Stimulated activated CD8-positive, alpha-beta memory T cell treated with anti-CD3 and anti-CD28 coated beads, Interleukin-2, amount 100 ng/mL, for 1 hour (primary cell): ENCODE results near the gene DNAH6.

ENCODE experiments used
- DNase-seq, 2 donors: peaks; one replicate each; pipeline ENCODE4 v3.0.0-alpha.2; 2020; ENCODE audit warnings: low read depth in 2 of 2

DNAH6 gene

DNA sequence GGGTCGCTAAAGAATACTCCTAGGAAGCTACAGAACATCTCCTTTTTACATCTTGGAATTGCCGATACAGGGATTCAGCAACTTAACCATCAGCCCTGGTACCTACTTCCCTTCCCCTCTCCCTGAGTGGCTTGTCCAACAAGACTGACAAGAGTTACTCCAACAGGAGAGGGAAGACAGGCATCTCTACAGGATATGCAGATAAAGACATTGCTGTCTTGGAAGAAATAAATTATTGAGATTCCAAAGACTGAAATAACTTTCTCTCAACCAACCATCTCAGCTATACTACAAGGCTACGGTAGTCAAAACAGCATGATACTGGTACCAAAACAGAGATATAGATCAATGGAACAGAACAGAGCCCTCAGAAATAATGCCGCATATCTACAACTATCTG lies 277.3 kb downstream of the DNAH6 start:
- DNase-seq = no peak

DNA sequence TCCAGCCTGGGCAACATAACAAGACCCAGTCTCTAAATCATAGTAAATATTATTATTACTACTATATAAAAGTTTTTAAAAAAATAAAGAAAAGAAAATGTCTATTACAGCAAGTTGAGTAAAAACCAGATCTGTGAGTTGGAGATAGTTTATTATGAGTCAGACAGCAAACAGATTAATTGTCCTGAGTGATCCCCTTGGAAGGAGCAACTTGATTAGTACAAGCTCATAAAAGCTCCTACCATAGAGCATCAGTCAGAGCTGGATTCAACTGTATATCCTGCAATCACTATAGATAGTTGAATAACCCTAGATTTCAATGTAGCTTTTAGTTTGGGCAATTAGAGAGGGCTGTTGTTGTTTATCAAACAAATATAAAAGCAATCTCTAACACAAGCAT lies 280.5 kb downstream of the DNAH6 start:
- no peak for DNase-seq

DNA sequence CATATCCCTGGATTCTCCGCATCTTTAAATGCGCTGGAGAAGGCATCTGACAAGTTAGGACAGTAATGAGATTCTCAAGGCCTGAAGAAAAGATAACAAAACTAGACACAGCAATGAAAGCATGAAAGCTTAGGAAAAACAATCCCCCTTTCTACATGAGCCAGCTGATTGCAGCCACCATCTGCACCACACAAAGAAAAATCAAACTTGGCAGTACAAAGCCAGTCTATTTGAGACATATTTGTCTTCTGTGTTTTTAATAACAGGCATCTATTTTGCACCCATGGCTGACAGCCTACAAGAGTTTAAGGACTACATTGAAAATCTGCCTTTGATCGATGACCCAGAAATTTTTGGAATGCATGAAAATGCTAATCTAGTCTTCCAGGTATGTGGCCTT lies 281.0 kb downstream of the DNAH6 start:
- DNase-seq = no peak

DNA sequence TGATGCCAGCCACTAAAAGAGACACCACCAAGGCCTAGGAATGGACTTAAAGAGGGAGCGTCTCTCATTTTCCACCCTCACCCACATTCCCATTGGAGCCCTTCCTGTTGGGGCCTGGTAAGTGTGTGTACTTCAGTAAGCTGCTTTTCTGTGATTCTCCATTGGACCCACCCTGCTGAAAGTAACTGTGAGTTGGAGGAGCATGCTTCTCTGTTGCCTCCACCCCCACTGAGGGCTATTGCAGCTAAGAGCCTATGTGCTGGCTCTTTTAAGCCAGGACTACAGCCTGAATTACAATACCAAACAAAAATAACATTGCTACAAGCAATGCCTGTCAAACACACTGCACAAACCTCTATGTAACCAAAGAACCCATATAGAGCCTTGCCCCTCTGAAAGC lies 283.5 kb downstream of the DNAH6 start:
- no peak for DNase-seq

DNA sequence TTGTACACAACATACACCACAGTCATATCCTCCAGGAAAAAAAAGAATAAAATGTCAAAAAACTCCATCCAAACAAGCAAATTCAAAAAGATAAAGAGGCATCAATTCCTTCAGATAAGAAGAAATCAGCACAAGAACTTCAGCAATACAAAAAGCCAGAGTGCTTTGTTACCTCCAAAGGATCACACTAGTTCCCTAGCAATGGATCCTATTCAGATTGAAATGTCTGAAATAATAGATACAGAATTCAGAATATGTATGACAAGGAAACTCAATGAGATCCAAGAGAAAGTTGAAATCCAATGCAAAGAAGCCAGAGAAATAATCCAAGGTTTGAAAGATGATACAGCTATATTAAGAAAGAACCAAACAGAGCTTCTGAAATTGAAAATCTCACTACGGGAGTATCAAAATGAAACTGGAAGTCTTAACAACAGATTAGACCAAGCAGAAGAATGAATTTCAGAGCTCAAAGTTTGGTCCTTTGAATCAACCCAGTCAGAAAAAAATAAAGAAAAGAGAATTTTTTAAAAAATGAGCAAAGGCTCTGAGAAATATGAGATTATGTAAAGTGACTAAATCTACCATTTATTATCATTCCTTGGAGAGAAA lies 284.0 kb downstream of the DNAH6 start:
- no peak for DNase-seq

DNA sequence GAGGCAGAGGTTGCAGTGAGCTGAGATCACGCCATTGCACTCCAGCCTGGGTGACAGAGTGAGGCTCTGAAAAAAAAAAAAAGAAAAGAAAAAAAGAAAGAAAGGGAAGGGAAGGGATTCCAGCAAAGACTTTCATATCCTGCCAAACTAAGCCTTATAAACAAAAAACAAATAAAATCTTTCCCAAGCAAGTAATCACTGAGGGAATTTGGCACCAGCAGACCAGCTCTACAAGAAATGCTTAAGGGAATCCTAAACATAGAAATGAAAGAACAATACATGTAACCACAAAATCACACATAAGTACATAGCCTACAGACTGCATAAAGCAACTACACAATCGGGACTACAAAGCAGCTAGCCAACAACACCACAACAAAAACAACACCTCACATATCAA lies 285.5 kb downstream of the DNAH6 start:
- no peak for DNase-seq

DNA sequence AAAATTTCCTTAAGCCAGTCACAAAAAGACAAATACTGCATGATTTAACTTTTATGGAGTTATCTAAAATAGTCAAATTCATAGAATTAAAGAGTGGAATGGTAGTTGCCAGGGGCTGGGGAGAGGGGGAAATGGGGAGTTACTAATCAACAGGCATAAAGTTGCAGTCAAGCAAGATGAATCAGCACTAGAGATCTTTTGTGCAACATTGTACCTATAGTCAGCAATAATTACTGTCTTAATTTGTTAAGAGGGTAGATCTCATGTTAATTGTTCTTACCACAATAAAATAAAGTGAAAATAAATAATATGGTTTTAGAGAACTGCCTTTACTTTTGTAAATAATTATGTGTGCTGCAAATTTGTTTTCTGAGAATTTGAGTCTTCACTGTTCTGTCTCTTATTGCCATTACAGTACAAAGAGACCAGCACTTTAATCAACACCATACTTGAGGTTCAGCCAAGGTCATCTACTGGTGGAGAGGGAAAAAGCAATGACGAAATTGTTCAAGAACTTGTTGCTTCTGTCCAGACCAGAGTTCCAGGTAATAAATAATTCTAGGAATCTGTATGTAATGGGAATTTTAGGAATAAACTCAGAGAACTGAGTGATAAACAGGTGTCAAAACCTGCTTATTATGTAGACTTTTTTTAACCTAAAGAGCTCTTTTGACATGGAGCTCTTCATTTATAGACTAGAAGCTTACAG lies 289.1 kb downstream of the DNAH6 start:
- no peak for DNase-seq

DNA sequence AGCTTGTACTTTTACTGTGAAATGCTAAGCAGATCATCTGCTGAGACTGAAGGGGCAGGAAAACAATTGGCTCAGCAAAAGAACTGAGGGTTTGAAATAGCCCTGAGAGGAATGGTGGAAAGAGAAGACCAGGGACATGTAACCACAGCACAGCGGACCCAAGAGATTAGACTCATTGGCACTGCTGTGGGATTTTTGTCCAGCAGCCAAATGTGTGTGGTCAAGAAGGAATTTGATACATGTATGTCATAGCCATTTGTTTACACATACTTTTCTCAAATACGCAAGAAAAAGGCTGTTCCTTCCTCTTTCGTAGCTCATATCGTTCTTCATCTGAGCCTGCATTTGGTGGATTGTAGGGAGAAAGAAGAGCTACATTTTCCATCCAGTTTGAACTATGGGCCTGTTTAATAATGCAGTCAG lies 290.8 kb downstream of the DNAH6 start:
- DNase-seq = no peak

DNA sequence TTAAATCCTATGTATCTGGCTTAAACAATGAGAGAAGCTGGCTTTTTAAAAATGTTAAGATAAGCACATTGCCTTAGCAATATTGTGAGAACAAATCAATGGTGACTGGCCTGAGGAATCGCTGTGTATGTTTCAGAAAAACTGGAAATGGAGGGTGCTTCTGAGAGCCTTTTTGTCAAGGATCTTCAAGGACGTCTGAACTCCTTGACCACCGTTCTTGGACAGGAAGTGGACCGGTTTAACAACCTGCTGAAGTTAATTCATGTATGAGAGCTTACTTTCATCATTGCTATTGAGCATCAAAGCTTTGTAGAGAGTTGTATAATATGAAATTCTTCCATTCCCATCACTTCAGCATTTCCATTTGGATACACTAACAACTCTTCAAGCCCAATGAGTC lies 292.0 kb downstream of the DNAH6 start:
- no peak for DNase-seq

DNA sequence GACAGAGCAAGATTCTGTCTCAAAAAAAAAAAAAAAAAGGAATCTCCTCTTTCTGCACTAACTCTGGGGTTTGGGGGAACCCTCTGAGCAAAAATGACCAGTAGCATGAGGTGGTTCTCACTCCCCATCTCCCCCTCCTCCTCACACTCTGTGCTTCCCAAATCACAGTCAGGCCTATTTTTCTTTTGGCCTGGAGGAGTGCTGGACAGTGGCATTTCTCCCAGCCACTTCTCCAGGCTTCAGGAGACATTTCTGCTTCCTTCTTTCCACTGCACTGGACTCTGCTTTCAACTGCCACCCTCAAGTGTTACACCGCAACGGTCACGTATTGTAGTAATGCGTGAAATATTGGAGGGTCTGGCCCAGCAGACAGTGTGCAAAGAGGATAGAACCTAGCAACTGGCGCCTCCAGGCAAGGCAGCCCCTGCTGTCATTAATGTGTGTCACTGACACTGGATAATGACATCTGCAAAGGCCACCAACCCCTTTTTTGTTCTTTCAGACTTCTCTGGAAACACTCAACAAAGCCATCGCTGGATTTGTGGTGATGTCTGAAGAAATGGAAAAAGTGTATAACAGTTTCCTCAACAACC lies 295.6 kb downstream of the DNAH6 start:
- no peak for DNase-seq

DNA sequence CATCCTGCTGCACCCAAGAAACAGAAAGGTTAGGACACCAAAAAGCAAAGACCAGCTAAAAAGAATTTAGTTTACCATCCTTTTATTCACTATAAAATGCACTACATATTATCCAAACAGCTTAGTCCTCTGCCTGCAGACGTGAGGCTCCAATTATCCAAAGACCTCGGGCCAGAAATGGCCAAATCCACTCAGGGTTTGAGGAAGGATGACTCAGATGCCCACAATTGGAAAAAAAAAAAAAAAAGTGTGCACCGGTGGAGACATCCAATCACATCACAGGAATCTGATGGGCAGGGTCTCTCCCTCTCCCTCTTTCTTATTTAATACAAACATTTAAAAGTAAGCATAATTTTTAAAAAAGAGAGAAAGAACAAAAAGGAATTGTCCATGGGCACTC lies 298.8 kb downstream of the DNAH6 start:
- DNase-seq = no peak

DNA sequence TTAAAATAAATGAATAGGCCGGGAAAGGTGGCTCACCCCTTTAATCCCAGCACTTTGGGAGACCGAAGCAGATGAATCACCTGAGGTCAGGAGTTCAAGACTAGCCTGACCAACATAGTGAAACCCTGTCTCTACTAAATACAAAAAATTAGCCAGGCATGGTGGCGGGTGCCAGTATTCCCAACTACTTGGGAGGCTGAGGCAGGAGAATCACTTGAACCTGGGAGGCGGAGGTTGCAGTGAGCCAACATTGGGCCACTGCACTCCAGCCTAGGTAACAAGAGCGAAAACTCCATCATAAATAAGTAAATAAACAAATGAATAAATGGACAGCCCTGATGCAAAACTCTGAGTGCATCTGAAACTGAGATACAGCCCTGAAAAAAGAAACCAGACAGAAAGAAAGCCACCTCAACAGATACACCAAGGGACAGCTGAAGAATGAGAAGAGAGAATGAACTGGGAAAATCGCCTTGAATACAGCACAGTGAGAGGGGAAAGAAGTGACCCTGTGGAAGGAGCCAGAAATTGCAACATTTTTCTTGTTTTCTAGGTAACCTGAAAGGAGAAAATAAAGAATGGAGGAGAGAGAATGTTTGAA lies 300.2 kb downstream of the DNAH6 start:
- DNase-seq = no peak

DNA sequence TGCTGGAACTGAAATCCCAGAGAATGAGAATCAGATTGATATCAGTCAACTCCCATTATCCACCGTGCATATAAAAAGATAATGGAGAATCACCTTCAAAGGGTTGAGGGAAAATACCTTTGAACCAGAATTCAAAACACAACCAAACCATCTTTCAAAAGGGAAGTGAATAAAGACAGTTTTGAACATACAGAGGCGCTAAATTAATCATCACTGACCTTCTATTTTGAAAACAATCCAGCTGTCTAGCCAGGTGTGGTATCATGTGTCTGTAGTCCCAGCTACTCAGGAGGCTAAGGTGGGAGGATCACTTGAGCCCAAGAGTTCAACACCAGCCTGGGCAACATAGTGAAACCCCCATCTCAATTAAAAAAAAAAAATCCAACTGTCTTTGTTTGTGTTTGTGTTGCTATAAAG lies 300.9 kb downstream of the DNAH6 start:
- DNase-seq = no peak

DNA sequence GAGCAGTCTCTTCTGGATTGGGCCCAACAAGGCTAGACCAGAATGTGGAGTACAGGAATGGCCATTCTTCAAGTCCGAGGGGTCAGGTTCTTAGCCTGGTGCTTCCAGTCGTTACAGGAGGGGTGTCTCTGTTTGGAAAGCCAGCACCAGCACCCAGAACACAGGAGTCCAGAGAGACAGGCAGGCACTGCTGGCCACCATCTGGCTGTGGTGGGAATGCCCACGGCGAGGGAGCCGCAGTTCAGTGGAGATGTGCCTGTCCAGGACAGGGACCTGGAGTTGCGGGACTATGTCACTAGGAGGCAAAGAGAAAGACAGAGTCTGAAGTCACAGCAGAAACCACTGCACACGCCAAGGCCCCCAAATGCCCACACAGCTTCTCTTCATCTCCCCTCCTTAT lies 305.5 kb downstream of the DNAH6 start:
- DNase-seq = no peak

DNA sequence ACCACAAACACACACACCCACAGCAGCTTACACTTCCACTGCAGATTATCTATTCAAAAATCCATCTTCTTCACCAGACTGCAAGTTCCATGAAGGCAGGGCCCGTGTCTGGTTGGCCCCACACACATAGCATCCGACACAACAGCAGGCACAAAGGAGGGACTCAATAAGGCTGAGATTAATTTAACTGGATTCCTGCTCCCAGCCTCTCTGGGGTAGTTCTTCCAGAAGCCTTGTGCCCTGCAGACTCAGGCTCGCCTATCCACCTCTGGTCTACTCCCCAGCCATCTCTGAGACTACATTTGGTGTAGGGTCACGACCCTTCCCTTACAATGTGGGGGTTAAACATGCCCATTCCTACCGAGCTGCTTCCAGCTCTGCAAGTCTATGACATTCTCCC lies 306.9 kb downstream of the DNAH6 start:
- no peak for DNase-seq

DNA sequence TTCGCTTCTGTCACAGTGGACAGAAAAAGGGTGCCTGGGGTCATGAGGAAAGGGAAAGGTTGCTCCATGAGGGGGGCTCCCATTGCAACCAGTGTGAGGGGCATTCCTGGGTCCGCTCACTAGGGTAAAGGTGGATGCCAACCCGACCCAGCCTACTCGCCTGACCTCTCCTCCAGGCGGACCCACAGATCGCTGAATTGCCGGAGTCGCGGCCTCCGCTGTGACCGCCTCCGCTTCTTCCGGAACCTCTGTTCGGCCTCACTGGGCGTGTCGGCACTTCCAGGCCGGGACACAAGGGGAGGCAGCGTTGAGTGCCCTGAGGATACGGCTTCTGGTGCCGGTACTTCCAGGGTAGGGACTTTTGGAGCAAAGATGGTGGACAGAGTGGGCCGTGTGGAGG lies 307.5 kb downstream of the DNAH6 start:
- no peak for DNase-seq

DNA sequence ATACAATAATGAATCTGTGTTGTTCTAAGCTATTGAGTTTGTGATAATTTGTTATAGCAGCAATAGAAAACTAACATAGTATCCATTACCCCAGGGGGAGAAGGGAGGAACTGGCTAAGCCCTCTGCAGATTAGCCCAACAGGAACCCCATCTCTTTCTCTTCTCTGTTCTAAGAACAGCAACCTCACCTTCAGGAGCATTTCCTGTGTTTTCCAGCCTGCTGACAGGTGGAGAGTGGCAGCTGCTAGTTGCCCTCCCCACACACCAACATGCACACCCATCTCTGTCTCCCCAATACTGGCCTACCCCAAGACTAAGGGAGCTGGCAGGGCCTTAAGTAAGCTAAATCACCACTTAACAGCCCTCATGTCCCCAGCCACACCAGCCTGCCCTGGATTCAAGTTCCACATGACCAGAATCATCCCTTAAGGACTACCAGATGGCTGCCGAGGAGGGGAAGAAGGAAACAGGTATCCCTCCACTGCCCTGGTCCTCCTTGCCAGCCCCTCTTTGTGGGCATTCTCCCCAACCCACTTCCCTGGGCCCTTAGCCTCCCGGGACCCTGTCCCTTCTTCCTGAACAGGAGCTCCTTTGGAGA lies 311.8 kb downstream of the DNAH6 start:
- no peak for DNase-seq

DNA sequence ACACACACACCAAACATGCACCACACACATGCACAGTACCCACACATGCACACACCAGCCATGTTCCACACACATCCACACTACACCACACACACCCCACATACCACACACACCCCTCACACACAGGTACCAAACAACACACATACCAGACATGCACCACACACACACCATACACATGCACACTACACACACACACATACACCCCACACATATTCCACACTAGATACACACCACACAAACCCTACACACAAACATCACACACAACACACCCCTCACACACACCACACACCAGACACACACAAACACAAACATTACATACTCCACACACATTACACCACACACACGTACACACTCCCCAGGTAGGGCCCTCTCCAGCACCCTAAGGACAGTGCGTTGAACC lies 313.4 kb downstream of the DNAH6 start:
- no peak for DNase-seq

DNA sequence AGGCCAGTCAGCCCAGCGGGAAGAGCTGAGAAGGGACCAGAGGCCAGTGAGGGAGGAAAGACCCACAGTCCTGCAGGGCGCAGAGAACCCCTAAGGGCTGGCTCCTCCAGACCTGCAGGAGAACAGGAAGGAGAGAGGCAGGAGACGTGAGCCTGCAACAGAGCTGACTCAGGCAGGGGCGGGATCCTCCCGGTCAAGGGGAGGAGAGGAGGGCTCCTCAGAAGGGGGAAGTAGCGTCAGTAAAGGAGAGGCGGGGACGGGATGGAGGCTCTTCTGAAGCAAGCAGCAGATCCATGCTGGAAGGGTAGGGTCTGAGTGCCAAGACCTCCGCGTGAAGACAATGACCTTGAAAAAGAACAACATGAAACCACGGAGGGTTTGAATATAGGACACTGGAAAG lies 313.8 kb downstream of the DNAH6 start:
- DNase-seq = no peak

DNA sequence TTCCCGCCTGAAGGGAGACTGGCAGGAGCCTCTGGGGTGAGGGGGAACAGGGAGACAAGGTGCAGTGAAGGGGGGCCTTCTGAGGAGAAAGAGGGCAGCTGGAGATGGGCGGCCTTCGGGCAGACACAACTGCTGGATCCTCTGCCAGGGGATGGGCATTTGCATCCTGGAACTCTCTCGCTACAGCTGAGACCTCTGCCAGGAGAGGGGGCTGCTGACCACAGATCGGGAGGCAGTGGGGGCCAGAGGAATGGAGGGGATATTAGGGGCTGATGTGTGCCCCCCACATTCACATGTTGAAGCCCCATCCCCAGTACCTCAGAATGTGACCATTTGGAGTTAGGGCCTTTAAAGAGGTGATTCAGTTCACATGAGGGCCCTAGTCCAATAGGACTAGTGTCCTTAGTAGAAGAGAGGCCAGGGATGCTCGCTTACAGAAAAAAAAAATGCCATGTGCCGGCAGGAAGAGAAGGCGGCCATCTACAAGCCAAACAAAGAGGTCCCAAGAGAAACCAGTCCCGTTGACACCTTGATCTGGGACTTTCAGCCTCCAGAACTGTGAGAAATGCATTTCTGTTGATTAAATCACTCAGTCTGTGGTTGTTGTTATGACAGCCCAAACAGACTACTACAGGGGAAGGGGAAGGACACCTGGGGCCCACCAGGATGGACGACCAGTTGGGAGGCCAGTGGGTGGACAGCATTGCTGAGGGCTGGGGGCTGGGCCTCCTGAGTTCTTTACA lies 314.6 kb downstream of the DNAH6 start:
- no peak for DNase-seq

DNA sequence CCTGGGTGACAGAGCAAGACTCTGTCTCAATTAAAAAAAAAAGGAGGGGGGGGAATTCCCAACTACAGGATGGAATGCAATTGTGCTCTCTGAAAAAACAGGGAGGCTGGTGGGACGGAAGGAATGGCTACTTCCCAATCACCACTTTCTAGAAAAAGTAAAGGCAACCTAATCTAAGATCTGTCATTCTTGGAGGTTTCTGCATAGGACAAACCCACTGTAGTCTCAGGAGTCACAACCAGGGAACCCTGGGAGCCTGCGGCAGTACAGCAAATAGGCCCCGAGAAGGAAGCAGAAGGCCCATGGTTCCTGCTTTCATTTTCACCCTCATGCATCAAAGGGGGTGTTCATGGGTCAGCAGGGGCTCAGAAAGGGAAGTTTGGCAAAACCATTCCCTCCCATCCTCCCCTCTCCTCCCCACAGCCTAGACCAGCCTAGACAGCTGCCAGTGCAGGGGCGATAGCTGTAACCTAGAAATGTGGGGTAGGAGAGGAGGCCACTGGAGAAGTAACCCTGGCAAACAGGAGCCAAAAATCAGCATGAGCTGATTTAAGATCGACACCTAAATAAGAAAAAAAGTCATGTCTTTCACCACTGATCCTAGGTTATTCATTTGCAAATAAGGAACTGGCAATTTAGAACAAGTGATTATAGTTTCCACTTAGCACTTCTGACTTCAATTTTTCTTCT lies 316.6 kb downstream of the DNAH6 start:
- no peak for DNase-seq
